PC-9 (cell line): ENCODE data around the gene KRTAP9-3. TPM values are rescaled to one million over a fixed set of nuclear protein-coding genes. Genes with fewer than 3 reads are reported as not detected.
"Not testable (repeated sequence)": the region's sequence is repeated elsewhere in the genome, so short reads cannot be mapped to it uniquely, and the experiment has no call there.

ENCODE experiments used
- Bru-seq: library from RNA; stranded (reverse); fragments of 400-500 nt; gene quantifications from one replicate; lab custom pipeline; 2021; lab: Mats Ljungman, UMichigan
- BruChase-seq, 2 experiments: library from RNA; stranded (reverse); fragments of 400-500 nt; gene quantifications; one replicate each; lab custom pipeline; 2021; lab: Mats Ljungman, UMichigan
- BruUV-seq: library from RNA; stranded (reverse); fragments of 400-500 nt; replicated peaks from 2 replicates; lab custom pipeline; 2021; lab: Mats Ljungman, UMichigan
- CTCF ChIA-PET: fragments of 300-600 bp; sonication (Branson Sonifier 250); formaldehyde crosslinking; loops from one replicate; lab custom pipeline; 2022; ENCODE audit warnings: antibody characterized with exemption; lab: Charles Lee
- POLR2A ChIA-PET: fragments of 300-600 bp; sonication (Branson Sonifier 250); formaldehyde crosslinking; loops from one replicate; lab custom pipeline; 2022; ENCODE audit warnings: antibody characterized with exemption; ENCODE audit not compliant: unreplicated experiment; lab: Charles Lee
- DNase-seq, 2 experiments: peaks; one replicate each; pipeline versions ENCODE4 v3.0.0 to v3.0.0-alpha.2; 2015 to 2022; ENCODE audit warnings: mixed read lengths in 1 of 2
- H2AFZ ChIP-seq: fragments of 200-600 bp; sonication (generic); 2 replicates; pipeline ENCODE4 v1.8.1; 2017; ENCODE audit warnings: antibody characterized with exemption
- H3F3A ChIP-seq: fragments of 200-600 bp; sonication (generic); 2 replicates; pipeline ENCODE4 v1.8.1; 2017; ENCODE audit warnings: antibody characterized with exemption, mild to moderate bottlenecking, low read depth; ENCODE audit not compliant: insufficient read depth
- H3K27ac ChIP-seq: fragments of 200-600 bp; sonication (generic); 2 replicates; pipeline ENCODE4 v1.6.1; 2016; ENCODE audit warnings: mixed run types
- H3K27me3 ChIP-seq: fragments of 200-600 bp; sonication (generic); 2 replicates; pipeline ENCODE4 v1.6.1; 2016; ENCODE audit warnings: low read depth, mixed run types; ENCODE audit not compliant: insufficient read depth
- H3K36me3 ChIP-seq: fragments of 200-600 bp; sonication (generic); 2 replicates; pipeline ENCODE4 v1.6.1; 2016; ENCODE audit warnings: low read depth, mixed run types
- H3K4me1 ChIP-seq: fragments of 200-600 bp; sonication (generic); replicated peaks from 2 replicates; pipeline ENCODE4 v1.6.1; 2016; ENCODE audit warnings: mixed run types; ENCODE audit not compliant: insufficient read depth
- H3K4me2 ChIP-seq: fragments of 200-600 bp; sonication (generic); 2 replicates; pipeline ENCODE4 v1.6.1; 2017; ENCODE audit warnings: mixed run types
- H3K4me3 ChIP-seq: fragments of 200-600 bp; sonication (generic); 2 replicates; pipeline ENCODE4 v1.6.1; 2016; ENCODE audit warnings: mixed run types
- H3K79me2 ChIP-seq: fragments of 200-600 bp; sonication (generic); 2 replicates; pipeline ENCODE4 v1.6.1; 2017; ENCODE audit warnings: low read depth, mixed run types
- H3K9me2 ChIP-seq: fragments of 200-600 bp; sonication (generic); 2 replicates; pipeline ENCODE4 v1.8.1; 2017; ENCODE audit warnings: mild to moderate bottlenecking; ENCODE audit not compliant: insufficient read depth
- H3K9me3 ChIP-seq: fragments of 200-600 bp; sonication (generic); 2 replicates; pipeline ENCODE4 v1.8.1; 2016; ENCODE audit warnings: low read depth; ENCODE audit not compliant: insufficient read depth
- H4K20me1 ChIP-seq: fragments of 200-600 bp; sonication (generic); 2 replicates; pipeline ENCODE4 v1.8.1; 2017; ENCODE audit not compliant: insufficient read depth
- CTCF ChIP-seq: fragments of 200-600 bp; sonication (generic); conservative IDR thresholded peaks from 2 replicates; pipeline ENCODE4 v1.6.1; 2017; ENCODE audit warnings: mixed run types, antibody characterized with exemption, mild to moderate bottlenecking, moderate library complexity
- EZH2 ChIP-seq: fragments of 200-600 bp; sonication (generic); IDR thresholded peaks from 2 replicates; pipeline ENCODE4 v1.8.0; 2017; ENCODE audit warnings: antibody characterized with exemption, low read depth
- intact Hi-C: fragments of 100-400 bp; cut with micrococcal nuclease; formaldehyde crosslinking; loops from one replicate; pipeline ENCODE4 v1.10.0; 2022; ENCODE audit not compliant: unreplicated experiment
- long read RNA-seq: library from polyadenylated mRNA; stranded (forward); transcript quantifications from one replicate; pipeline ENCODE4 v2.0.0, GENCODE V29; 2022
- total RNA-seq: library from RNA; stranded (reverse); gene quantifications from 2 replicates; pipeline ENCODE4 v1.2.3, GENCODE V29; 2021

The KRTAP9-3 gene
- total RNA-seq (not detected in 2 replicates), Bru-seq, nascent RNA (not detected), BruChase-seq, experiment 1, labeled RNA remaining after a 2-hour chase (not detected), BruChase-seq, experiment 2, labeled RNA remaining after a 6-hour chase (not detected)
- long read RNA-seq: 0 reads

GRCh38 chr17:41232399-41233105 is at the start of gene KRTAP9-3:
TSS of gene KRTAP9-3 (plus strand) at chr17:41232449. CDS start at chr17:41232502, 53 bp downstream.
- intact Hi-C loops, H3K79me2 ChIP-seq, H3K4me3 ChIP-seq, H3K27ac ChIP-seq, H3K4me1 ChIP-seq, H3K36me3 ChIP-seq, CTCF ChIA-PET, DNase-seq, H3K9me3 ChIP-seq, BruUV-seq, H3F3A ChIP-seq, H4K20me1 ChIP-seq, H3K9me2 ChIP-seq, H3K27me3 ChIP-seq, H2AFZ ChIP-seq, POLR2A ChIA-PET, H3K4me2 ChIP-seq: not testable (repeated sequence)

GRCh38 chr17:41184480-41184961 is 47.7 kb upstream of the KRTAP9-3 start, which contains the start of gene KRTAP4-1:
TSS of gene KRTAP4-1 (minus strand) at chr17:41184911. CDS start at chr17:41184854, 57 bp downstream.
- Histone ChIP-seq H3K4me2 (no peak within 1 kb of the TSS), H3K27ac (no peak within 1 kb of the TSS), H3K9me2 (no peaks in the 10 kb centered on the region), H3K4me3 (no peak within 1 kb of the TSS), H3F3A (0 out of 2 replicates have a peak, but pooled peaks cover 6% of the 10 kb centered on the region), H2AFZ (no peak within 1 kb of the TSS), H3K79me2 (no peaks in the 10 kb centered on the region), H3K4me1 (no peaks in the 10 kb centered on the region), H3K27me3 (no peaks in the 10 kb centered on the region), H4K20me1 (no peaks in the 10 kb centered on the region), H3K9me3 (no peaks in the 10 kb centered on the region), H3K36me3 (no peaks in the 10 kb centered on the region)
- no TSS peak for BruUV-seq
- no peak for DNase-seq
- ChIA-PET CTCF (no interaction called here), POLR2A (no interaction called here)
- intact Hi-C loops: no loop called here
- TF ChIP-seq EZH2 (no peak), CTCF (no peak)

- no peak overlapping the region for H2AFZ ChIP-seq
- H3F3A ChIP-seq: 0 out of 2 replicates have a peak, but pooled peaks cover 6% of the 10 kb centered on the region
- H3K9me3 ChIP-seq: no peaks in the 10 kb centered on the region
- ChIA-PET CTCF (no interaction called here), POLR2A (no interaction called here)
- DNase-seq: no peak
- no peaks in the 10 kb centered on the region for H3K9me2 ChIP-seq
- TF ChIP-seq CTCF (no peak), EZH2 (no peak)
- H3K4me2 ChIP-seq: no peak overlapping the region
- H3K36me3 ChIP-seq: no peaks in the 10 kb centered on the region
- H3K4me3 ChIP-seq: no peak overlapping the region
- no peaks in the 10 kb centered on the region for H4K20me1 ChIP-seq
- H3K27me3 ChIP-seq: no peaks in the 10 kb centered on the region
- no peaks in the 10 kb centered on the region for H3K4me1 ChIP-seq
- intact Hi-C loops: no loop called here
- H3K27ac ChIP-seq: no peak overlapping the region
- no TSS peak for BruUV-seq
- H3K79me2 ChIP-seq: no peaks in the 10 kb centered on the region
Observed at GRCh38 chr17:41185001-41185400, 47.2 kb upstream of the KRTAP9-3 start.
